Activated CD8-positive, alpha-beta T cell treated with anti-CD3 and anti-CD28 coated beads for 36 hours (primary cell): ENCODE measurements around the gene LRRC61. TPM values are rescaled to one million over a fixed set of nuclear protein-coding genes. Genes with fewer than 3 reads are reported as not detected.
A peak's percentile ranks its signal among the peaks of the same experiment; 100 is the strongest.
"Not testable (repeated sequence)": the region's sequence is repeated elsewhere in the genome, so short reads cannot be mapped to it uniquely, and the experiment has no call there.

Experiments used
- ATAC-seq: fragments of 200-7000 bp; cut with Tn5 transposase; one replicate; pipeline ENCODE4 v1.10.0; 2021; ENCODE audit warnings: mild to moderate bottlenecking, moderate library complexity
- CTCF ChIA-PET: fragments of 350-600 bp; sonication (Branson Sonifier 250); formaldehyde crosslinking; loops from one replicate; lab custom pipeline; 2021; ENCODE audit warnings: antibody characterized with exemption; lab: Charles Lee
- POLR2A ChIA-PET: fragments of 350-600 bp; sonication (Branson Sonifier 250); formaldehyde crosslinking; loops from one replicate; lab custom pipeline; 2021; ENCODE audit warnings: antibody characterized with exemption; lab: Charles Lee
- DNase-seq: peaks from one replicate; pipeline ENCODE4 v3.0.0-alpha.2; 2020
- H3K27ac Mint-ChIP-seq: one replicate; pipeline ENCODE4 v1.8.0; 2021; ENCODE audit warnings: mild to moderate bottlenecking, mixed read lengths
- H3K27me3 Mint-ChIP-seq: one replicate; pipeline ENCODE4 v1.8.0; 2021; ENCODE audit warnings: mixed read lengths
- H3K36me3 Mint-ChIP-seq: one replicate; pipeline ENCODE4 v1.8.0; 2021; ENCODE audit warnings: low read depth, mixed read lengths
- H3K4me1 Mint-ChIP-seq: one replicate; pipeline ENCODE4 v1.8.0; 2021; ENCODE audit warnings: low read depth, mixed read lengths
- H3K4me3 Mint-ChIP-seq: one replicate; pipeline ENCODE4 v1.8.0; 2021; ENCODE audit warnings: mild to moderate bottlenecking, moderate library complexity, mixed read lengths
- H3K9me3 Mint-ChIP-seq: one replicate; pipeline ENCODE4 v1.8.0; 2021; ENCODE audit warnings: mixed read lengths
- intact Hi-C: fragments of 100-400 bp; cut with micrococcal nuclease; formaldehyde crosslinking; loops from one replicate; pipeline ENCODE4 v1.10.0; 2022
- total RNA-seq, 2 experiments: library from RNA; stranded (reverse); gene quantifications; one replicate each; pipeline ENCODE4 v1.2.3, GENCODE V29; 2021
- TF ChIP-seq, protein P1 (sequence below): fragments of 200-600 bp; IDR thresholded peaks from one replicate; pipeline ENCODE4 v1.8.0; 2022; ENCODE audit warnings: antibody characterized with exemption, mild to moderate bottlenecking

Gene LRRC61
- total RNA-seq, 2 experiments from 2014 or later = 21.8 to 21.9 TPM

DNA sequence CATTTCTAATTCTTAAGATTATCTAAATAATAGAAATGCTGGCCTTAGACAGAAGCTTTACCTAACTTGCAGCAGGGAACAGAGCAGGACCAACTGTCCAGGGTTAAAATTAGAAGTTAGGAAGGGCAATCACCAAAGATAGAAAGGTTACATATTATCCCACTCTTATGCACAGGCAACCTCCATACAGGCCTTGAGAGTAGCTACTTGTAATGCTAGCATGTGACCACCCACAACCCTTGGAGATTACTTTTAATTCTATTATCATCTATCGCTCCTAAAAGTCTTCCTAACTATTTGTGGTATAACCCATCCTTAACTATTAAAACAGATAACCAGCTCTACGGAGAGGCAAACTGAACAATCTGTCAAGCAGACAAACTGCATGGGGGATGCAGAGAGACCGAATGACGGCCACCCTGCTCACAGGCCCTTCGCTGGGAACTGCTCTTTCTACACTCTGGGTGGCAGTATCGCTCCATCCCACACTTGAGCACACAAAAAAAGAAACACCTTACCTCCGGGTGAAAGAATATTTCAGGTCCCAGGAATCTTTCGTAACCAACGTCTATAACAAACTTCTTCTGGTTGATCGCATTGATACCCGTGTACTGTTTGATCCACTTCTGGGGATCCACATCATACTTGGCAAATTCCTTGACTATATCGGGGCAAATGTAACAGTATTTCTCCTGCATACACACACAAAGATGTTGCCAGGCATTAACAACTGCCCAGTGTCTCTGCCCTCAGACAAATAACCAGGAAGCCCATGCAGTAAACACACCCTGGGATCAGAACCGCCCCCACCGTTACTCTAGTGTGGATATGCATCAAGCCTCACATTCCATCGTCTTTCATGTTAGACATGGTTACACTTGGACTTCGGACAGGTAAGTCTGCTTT, 37.1 kb upstream of the LRRC61 start:
- H3K4me3 Mint-ChIP-seq, H3K27ac Mint-ChIP-seq, H3K9me3 Mint-ChIP-seq, POLR2A ChIA-PET, H3K4me1 Mint-ChIP-seq, H3K27me3 Mint-ChIP-seq, H3K36me3 Mint-ChIP-seq: not testable (repeated sequence)
- intact Hi-C loops = loop anchor here (2.0 kb wide), 1 partner anchor 135 kb away; no protein-coding TSS in a partner anchor
- TF ChIP-seq, protein P1, sequence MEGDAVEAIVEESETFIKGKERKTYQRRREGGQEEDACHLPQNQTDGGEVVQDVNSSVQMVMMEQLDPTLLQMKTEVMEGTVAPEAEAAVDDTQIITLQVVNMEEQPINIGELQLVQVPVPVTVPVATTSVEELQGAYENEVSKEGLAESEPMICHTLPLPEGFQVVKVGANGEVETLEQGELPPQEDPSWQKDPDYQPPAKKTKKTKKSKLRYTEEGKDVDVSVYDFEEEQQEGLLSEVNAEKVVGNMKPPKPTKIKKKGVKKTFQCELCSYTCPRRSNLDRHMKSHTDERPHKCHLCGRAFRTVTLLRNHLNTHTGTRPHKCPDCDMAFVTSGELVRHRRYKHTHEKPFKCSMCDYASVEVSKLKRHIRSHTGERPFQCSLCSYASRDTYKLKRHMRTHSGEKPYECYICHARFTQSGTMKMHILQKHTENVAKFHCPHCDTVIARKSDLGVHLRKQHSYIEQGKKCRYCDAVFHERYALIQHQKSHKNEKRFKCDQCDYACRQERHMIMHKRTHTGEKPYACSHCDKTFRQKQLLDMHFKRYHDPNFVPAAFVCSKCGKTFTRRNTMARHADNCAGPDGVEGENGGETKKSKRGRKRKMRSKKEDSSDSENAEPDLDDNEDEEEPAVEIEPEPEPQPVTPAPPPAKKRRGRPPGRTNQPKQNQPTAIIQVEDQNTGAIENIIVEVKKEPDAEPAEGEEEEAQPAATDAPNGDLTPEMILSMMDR = peak; percentile 46
- DNase-seq (peak; percentile 42), ATAC-seq (peak; percentile 93)
- CTCF ChIA-PET = interaction anchor here (0.8 to 1.8 kb wide), 2 partner anchors 136 to 147 kb away, joined by 4 to 5 read pairs; no protein-coding TSS in a partner anchor

DNA sequence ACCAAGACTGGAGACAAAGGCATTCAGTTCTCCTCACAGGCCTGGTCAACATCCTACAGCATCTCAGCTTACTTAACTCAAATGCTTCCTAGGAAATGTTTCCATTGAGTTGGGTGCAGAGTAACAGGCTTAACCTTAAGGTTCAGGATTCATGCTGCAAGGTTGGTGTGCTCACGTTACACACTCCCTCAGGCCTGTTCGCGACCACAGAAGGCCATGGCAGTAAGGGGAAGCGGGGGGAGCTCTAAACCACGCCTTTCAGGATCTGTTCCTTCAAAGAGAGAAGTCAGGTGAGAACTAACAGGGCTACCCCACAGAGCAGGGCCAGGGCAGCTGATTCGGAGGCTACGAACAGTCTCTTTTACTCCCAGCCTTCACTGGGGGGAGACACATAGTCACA, 35.3 kb upstream of the LRRC61 start:
- H3K36me3 Mint-ChIP-seq, H3K27ac Mint-ChIP-seq, ATAC-seq, H3K4me1 Mint-ChIP-seq, DNase-seq, H3K27me3 Mint-ChIP-seq, H3K9me3 Mint-ChIP-seq, POLR2A ChIA-PET, CTCF ChIA-PET, H3K4me3 Mint-ChIP-seq: not testable (repeated sequence)
- intact Hi-C loops = loop anchor here (2.0 kb wide), 1 partner anchor 133 kb away; no protein-coding TSS in a partner anchor

DNA sequence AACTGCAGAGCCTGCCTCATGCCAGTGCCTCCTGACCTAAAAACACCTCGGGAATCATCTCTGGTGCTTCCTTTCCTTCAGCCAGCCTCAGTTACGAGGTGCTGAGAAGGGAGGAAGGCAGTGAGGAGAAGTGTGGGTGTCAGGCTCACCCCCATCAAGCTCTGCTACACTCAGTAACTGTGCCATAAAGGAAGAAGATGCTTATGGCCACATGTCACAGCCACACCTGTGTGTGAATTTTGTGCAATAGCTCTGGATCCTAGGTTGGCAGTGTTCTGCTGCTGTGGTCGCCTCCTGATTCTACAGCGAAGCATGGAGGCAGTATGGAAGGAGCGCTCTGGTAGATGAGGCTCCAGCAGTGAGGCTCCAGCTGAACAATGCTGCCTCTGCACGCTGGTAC, 34.3 kb upstream of the LRRC61 start:
- H3K4me3 Mint-ChIP-seq, intact Hi-C loops, CTCF ChIA-PET, POLR2A ChIA-PET, H3K27ac Mint-ChIP-seq, DNase-seq, H3K4me1 Mint-ChIP-seq, ATAC-seq, H3K27me3 Mint-ChIP-seq, H3K9me3 Mint-ChIP-seq, H3K36me3 Mint-ChIP-seq: not testable (repeated sequence)

DNA sequence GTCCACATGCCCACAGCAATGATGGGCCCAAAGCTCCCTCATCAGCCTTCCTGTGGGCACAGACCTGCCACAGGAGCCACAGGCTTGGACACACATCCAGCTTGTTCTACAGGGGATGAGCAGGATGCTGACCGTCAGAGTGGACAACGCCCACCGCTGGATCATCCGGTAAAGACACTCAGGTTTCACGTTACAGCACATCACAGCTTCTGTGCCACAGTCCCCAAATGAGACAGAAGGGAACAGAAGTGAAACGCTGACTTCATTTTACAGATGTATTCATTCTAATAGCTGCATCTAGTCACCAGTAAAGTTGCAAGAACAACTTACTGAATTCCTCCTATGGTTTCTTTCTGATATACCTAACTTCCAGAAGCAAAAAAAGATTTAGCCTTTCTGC, 32.8 kb upstream of the LRRC61 start:
- H3K27ac Mint-ChIP-seq, H3K36me3 Mint-ChIP-seq, DNase-seq, H3K4me1 Mint-ChIP-seq, CTCF ChIA-PET, ATAC-seq, H3K4me3 Mint-ChIP-seq, intact Hi-C loops, POLR2A ChIA-PET, H3K9me3 Mint-ChIP-seq, H3K27me3 Mint-ChIP-seq: not testable (repeated sequence)

DNA sequence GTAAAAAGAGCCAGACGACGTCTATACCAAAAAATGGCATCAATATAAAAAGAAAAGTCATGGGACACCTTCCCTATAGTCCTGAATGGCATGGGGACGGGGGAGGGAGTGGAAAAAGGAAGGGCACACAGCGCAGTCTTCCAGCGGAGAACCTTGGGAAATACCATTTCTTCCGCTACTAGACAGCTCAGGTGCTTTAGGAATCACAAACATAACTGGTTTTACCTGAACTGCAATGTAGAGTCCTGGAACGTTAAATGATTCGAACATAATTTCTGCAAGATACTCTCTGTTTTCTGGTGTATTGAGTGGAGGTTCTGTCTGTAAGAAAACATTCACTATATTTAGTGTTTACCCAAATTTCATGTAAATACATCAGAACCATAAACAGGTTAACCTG, 28.1 kb upstream of the LRRC61 start:
- intact Hi-C loops, DNase-seq: not testable (repeated sequence)

DNA sequence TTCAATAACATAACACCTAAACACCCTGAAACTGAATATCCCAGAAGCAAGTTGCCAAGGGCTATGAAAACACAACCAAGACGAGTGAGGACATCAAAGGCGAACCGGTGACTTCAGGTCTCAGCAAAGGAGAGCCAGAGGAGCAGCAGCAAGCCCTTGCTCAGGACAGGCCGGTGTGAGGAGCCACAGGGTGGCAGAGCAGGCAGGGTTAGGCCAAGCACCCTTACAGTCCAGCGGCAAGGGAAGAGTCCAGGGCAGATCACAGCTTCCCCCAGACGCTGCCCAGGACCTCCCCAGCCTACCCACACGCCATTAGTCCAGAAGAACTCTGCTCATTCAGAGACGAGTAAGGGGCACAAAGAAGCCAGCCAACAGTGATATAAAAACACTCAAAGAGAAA, 27.5 kb upstream of the LRRC61 start:
- ATAC-seq, H3K9me3 Mint-ChIP-seq, DNase-seq, H3K4me3 Mint-ChIP-seq, CTCF ChIA-PET, H3K36me3 Mint-ChIP-seq, H3K27me3 Mint-ChIP-seq, POLR2A ChIA-PET, H3K27ac Mint-ChIP-seq, H3K4me1 Mint-ChIP-seq, intact Hi-C loops: not testable (repeated sequence)

More for the DNA sequence above, 28.1 kb upstream of the LRRC61 start:
- H3K36me3 Mint-ChIP-seq, POLR2A ChIA-PET, H3K27me3 Mint-ChIP-seq, H3K4me1 Mint-ChIP-seq, H3K4me3 Mint-ChIP-seq, CTCF ChIA-PET, ATAC-seq, H3K27ac Mint-ChIP-seq, H3K9me3 Mint-ChIP-seq: not testable (repeated sequence)

DNA sequence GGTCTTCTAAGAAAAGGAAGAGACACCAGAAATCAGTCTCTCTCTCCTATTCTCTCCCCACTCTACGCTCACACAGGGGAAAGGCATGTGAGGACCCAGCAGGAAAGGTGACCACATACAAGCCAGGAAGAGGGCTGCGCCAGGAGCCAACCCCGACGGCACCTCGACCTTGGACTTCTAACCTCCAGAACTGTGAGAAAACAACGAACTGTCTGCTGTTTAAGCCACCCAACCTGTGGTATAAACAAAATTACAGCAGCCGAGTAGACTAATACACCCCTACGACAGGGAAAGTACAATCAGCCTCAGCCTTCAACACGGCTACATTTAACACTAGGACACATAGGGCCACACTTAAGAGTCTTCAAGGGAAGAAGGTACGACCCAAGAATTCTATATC, 26.4 kb upstream of the LRRC61 start:
- H3K36me3 Mint-ChIP-seq, H3K4me3 Mint-ChIP-seq, H3K27me3 Mint-ChIP-seq, H3K4me1 Mint-ChIP-seq, DNase-seq, H3K9me3 Mint-ChIP-seq, POLR2A ChIA-PET, intact Hi-C loops, H3K27ac Mint-ChIP-seq, ATAC-seq, CTCF ChIA-PET: not testable (repeated sequence)

DNA sequence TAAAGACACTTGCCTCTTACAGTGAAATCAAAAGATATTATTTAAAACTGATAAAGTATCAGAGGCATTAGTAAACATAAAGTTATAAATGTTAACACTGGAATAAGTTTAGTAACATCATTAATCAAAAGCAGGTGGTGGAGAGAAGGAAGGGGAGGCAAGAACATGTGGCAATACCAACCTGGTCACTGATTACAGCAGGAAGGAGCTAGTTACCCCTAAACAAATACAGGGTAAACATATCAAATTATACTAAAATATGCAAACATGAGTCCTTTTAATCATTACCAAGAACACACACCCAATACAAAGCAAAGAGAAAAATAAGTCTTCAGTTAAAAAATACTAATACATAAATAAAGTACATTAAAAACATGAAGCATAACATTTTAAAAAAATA, 25.2 kb upstream of the LRRC61 start:
- DNase-seq, intact Hi-C loops, H3K27me3 Mint-ChIP-seq, H3K9me3 Mint-ChIP-seq, H3K36me3 Mint-ChIP-seq, POLR2A ChIA-PET, H3K4me1 Mint-ChIP-seq, ATAC-seq, H3K27ac Mint-ChIP-seq, CTCF ChIA-PET, H3K4me3 Mint-ChIP-seq: not testable (repeated sequence)

DNA sequence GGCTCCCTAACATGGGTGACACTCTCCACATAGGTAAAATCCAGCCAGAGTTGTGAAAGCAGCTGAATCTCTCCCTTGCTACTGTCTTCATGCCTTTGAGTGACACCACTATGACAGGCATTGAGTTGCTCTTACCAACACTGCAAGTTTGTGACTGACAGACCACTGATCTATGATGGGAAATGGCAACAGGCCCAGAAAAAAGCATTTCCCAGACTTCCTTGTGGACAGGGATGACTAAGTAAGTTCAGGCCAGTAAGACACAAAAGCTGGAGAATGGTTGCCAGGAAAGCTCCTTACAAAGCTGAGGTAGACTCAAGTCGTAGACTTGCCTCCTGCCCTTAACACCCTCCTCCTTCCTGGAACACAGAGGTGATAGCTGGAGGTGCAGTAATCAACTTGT, 20.2 kb upstream of the LRRC61 start:
- H3K36me3 Mint-ChIP-seq, H3K4me1 Mint-ChIP-seq, H3K4me3 Mint-ChIP-seq, DNase-seq, ATAC-seq, CTCF ChIA-PET, POLR2A ChIA-PET, intact Hi-C loops, H3K27ac Mint-ChIP-seq, H3K27me3 Mint-ChIP-seq, H3K9me3 Mint-ChIP-seq: not testable (repeated sequence)

DNA sequence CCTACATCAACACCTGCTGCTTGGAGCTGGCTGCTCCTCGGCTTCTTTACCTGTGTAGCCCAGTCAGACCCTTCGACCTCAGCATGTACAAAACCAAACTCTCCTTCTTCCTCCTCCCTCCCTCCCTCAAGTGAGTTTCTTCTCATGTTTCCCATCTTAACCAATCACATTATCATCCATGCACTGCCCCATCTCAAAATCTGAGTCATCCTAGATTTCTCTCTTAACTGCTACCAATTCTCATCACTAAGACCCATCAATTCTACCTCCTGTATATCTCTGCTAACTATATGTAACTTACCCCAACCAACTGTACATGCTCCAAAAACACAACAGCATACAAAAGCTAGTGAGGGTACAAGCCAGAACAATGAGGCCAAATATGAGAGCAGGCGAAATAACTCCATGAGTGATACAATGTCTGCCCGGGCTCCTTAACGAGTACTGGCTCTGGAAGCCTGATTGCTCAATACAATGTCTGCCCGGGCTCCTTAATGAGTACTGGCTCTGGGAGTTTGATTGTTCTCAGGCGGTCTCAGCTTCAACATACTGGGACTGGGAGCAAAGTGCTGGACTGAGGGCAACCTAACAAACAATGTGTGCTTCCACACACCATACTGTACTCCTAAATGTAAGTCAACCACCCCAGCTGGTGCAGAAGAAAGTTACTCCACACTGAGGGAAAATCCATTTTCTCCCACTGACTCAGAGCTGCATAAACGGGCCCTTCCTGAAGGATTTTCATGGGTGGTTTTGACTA, 18.5 kb upstream of the LRRC61 start:
- intact Hi-C loops, POLR2A ChIA-PET, H3K4me1 Mint-ChIP-seq, H3K27me3 Mint-ChIP-seq, CTCF ChIA-PET, H3K36me3 Mint-ChIP-seq, H3K27ac Mint-ChIP-seq, DNase-seq, H3K4me3 Mint-ChIP-seq, H3K9me3 Mint-ChIP-seq, ATAC-seq: not testable (repeated sequence)
